ENCODE data around the gene ZNF711. TPM values are rescaled to one million over a fixed set of nuclear protein-coding genes. Genes with fewer than 3 reads are reported as not detected.
"Not testable (repeated sequence)": the region's sequence is repeated elsewhere in the genome, so short reads cannot be mapped to it uniquely, and the experiment has no call there.

The ZNF711 gene
- total RNA-seq = 1.6 TPM

GRCh38 chrX:85243761-85244449, at the start of gene ZNF711, which contains the start of gene SATL1:
Gene ZNF711, plus strand, starts transcription at chrX:85243991. Its CDS starts 3,582 bp downstream, at chrX:85247573.
Gene SATL1, minus strand, starts transcription at chrX:85243779. Its CDS starts 134,811 bp downstream, at chrX:85108968.
- peak; percentile 57 for ATAC-seq

- ATAC-seq = no peak
Measured at GRCh38 chrX:85196319-85196718, 47.5 kb upstream of the ZNF711 start.

GRCh38 chrX:85203461-85203970, 40.3 kb upstream of the ZNF711 start:
- ATAC-seq = no peak

- ATAC-seq = no peak
Measured at GRCh38 chrX:85213792-85214530, 29.8 kb upstream of the ZNF711 start.

GRCh38 chrX:85215946-85216345, 27.8 kb upstream of the ZNF711 start:
- ATAC-seq = no peak

GRCh38 chrX:85221361-85221760, 22.4 kb upstream of the ZNF711 start:
- ATAC-seq = no peak

GRCh38 chrX:85223359-85223758, 20.4 kb upstream of the ZNF711 start:
- no peak for ATAC-seq

GRCh38 chrX:85243155-85243554, 636 bp upstream of the ZNF711 start:
- no peak for ATAC-seq

GRCh38 chrX:85244450-85245211, 840 bp downstream of the ZNF711 start:
- peak; percentile 33 for ATAC-seq

GRCh38 chrX:85285286-85285685, 41.5 kb downstream of the ZNF711 start:
- ATAC-seq = not testable (repeated sequence)

- no peak for ATAC-seq
Measured at GRCh38 chrX:85288992-85289723, 45.4 kb downstream of the ZNF711 start.

- no peak for ATAC-seq
Measured at GRCh38 chrX:85303544-85303943, 59.8 kb downstream of the ZNF711 start.

GRCh38 chrX:85309717-85310116, 65.9 kb downstream of the ZNF711 start:
- ATAC-seq = no peak

GRCh38 chrX:85311348-85311747, 67.6 kb downstream of the ZNF711 start:
- not testable (repeated sequence) for ATAC-seq

Other genes starting within 250 kb of the ZNF711 start
- 16.4 TPM for gene APOOL, start 240.1 kb upstream of the ZNF711 start, total RNA-seq
- gene SATL1, start 212 bp upstream of the ZNF711 start, total RNA-seq = not detected
- gene POF1B, start 135.7 kb downstream of the ZNF711 start, total RNA-seq = 30.9 TPM

Measured in esophagus mucosa (tissue), 1 donor.